ENCODE results near the gene ARL6IP4.

ARL6IP4 gene

DNA sequence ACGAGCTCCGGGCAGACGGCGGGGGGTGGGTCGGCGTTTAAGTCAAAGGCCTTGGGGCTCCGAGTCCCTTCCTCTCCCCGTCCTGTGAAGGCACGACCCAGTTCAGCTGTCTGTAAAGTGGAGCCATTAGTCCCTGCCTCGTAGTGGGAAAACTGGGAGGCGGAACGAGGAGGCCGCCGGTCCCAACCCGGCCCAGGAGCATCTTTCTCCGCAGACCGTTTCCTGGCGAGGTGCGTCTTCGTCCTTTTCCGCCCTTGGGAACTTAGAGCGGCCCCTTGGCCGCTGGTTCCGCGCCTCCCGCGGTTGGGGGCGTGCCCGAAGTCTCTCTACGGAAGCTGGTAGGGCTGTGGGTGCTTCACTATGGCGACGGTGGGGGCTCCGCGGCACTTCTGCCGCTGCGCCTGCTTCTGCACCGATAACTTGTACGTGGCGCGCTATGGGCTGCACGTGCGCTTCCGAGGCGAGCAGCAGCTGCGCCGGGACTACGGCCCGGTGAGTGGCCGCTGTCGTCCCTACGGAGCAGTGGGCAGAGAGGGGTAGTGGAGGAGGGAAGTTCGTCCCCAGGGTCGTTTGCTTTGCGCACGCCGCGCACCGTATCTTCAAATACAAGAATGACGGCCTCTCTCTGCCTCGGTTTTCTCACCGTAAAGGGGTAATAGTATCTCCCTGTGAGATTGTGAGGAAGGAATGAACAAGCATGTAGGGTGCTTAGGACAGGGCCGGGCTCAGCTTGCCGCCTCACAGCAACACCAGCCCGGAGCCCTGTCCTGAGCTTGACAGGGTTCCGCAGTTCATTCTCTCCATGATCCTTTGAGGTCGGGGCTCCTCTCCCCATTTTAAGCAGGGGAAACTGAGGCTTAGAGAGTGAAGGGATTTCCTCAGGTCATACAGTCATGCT, 5.3 kb upstream of the ARL6IP4 start, which contains the start of gene OGFOD2:
Gene OGFOD2 (plus strand): TSS at position 353 of the 898 bp plus-strand sequence. CDS start 8 bp downstream, at position 361.
- Histone ChIP-seq H3K4me3 (ENCODE audit: low read depth, low read length) (peak within 1 kb of the TSS; percentile 95), H3K27ac (peak within 1 kb of the TSS; percentile 90), H3K36me3 (replicated peaks) (no peaks in the 10 kb centered on the region), H3K27me3 (replicated peaks) (no peaks in the 10 kb centered on the region)
- peak; percentile 85 for DNase-seq
- in situ Hi-C loops (cut with HindIII; ENCODE audit: low pct_ligation_motif_present, low sequenced_read_pairs) = no loop called here
- TF ChIP-seq, protein P1, sequence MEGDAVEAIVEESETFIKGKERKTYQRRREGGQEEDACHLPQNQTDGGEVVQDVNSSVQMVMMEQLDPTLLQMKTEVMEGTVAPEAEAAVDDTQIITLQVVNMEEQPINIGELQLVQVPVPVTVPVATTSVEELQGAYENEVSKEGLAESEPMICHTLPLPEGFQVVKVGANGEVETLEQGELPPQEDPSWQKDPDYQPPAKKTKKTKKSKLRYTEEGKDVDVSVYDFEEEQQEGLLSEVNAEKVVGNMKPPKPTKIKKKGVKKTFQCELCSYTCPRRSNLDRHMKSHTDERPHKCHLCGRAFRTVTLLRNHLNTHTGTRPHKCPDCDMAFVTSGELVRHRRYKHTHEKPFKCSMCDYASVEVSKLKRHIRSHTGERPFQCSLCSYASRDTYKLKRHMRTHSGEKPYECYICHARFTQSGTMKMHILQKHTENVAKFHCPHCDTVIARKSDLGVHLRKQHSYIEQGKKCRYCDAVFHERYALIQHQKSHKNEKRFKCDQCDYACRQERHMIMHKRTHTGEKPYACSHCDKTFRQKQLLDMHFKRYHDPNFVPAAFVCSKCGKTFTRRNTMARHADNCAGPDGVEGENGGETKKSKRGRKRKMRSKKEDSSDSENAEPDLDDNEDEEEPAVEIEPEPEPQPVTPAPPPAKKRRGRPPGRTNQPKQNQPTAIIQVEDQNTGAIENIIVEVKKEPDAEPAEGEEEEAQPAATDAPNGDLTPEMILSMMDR (IDR thresholded peaks at IDR 0.05; ENCODE audit: low read depth, low read length, missing control alignments) = no peak

DNA sequence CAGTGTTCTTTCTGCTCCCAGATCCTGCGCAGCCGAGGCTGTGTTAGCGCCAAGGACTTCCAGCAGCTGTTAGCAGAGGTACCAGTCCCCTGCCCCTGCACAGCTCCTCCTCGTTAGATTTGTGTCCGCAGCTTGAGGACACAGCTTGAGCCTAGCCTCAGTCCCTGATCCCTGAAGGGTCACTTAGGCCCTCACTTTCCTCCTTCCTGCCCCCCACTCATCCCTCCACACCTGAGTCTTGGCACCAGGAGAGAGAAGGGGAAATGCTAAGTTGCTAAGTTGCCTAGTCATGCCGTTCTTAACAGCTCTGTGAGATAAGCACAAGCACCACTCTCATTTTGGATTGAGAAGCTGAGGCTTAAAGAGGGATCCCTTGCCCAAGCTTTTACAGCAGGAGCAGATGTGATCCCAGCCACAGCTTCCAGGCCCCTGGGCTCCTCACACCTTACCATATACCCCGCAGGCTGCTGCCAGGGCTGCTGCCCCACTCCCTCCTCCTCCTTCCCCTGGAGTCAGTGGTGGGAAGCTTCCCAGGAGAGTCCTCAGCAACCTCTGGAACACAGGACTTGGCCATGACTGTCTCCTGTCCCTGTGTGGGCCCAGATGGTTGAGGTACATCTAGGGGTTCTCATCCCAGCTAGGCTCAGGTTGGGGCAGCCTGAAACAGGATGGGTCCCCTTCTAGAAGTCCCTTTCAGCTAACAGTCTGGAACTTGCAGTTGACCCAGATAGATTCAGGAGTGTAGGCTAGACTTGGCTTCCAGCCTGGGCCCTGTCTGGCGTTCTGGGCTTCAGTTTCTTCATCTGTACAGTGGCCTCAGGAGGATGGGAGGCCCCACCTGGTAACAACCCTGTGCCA, 4.5 kb upstream of the ARL6IP4 start:
- TF ChIP-seq, protein P1 (IDR thresholded peaks at IDR 0.05; ENCODE audit: low read depth, low read length, missing control alignments) = no peak
- peak overlapping the region; percentile 90 for H3K27ac ChIP-seq
- H3K4me3 ChIP-seq (ENCODE audit: low read depth, low read length) = peak overlapping the region; percentile 95
- DNase-seq = no peak
- H3K27me3 ChIP-seq (replicated peaks) = no peaks in the 10 kb centered on the region
- in situ Hi-C loops (cut with HindIII; ENCODE audit: low pct_ligation_motif_present, low sequenced_read_pairs) = no loop called here
- H3K36me3 ChIP-seq (replicated peaks) = no peaks in the 10 kb centered on the region

DNA sequence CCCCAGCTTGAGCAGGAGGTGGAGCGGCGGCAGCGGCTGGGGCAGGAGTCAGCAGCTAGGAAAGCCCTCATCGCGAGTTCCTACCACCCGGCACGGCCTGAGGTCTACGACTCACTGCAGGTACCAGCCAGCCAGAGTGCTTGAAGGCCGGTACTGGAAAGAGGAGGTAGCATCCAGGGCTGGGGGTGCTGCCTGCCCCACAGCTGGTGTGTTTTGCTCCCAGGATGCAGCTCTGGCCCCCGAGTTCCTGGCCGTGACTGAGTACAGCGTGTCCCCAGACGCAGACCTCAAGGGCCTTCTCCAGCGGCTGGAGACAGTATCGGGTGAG, 3.9 kb upstream of the ARL6IP4 start:
- H3K27me3 ChIP-seq (replicated peaks) = no peaks in the 10 kb centered on the region
- H3K36me3 ChIP-seq (replicated peaks) = no peaks in the 10 kb centered on the region
- no peak overlapping the region for H3K4me3 ChIP-seq (ENCODE audit: low read depth, low read length)
- in situ Hi-C loops (cut with HindIII; ENCODE audit: low pct_ligation_motif_present, low sequenced_read_pairs) = no loop called here
- TF ChIP-seq, protein P1 (IDR thresholded peaks at IDR 0.05; ENCODE audit: low read depth, low read length, missing control alignments) = no peak
- no peak for DNase-seq
- H3K27ac ChIP-seq = no peak overlapping the region

DNA sequence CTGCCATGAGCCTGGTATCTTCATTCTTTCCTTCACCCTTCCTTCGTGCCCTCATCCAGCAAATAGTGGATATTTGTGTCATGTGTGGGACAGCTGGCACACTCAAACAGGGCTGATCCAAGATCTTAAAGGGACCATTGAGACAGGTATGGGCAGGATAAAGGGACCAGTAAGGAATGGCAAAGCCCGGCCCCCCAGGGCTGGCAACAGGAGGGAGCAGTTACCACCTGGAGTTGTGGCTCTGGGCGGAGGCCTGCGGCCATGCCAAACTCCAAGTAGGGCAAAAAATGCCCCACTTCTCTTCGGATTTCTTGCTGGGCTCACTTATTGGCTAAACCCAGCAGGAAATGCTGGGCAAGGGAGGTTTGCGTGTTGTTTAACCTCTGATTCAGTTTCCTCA, 3.3 kb upstream of the ARL6IP4 start:
- Histone ChIP-seq H3K36me3 (replicated peaks) (no peaks in the 10 kb centered on the region), H3K4me3 (ENCODE audit: low read depth, low read length) (no peak overlapping the region), H3K27me3 (replicated peaks) (no peaks in the 10 kb centered on the region), H3K27ac (no peak overlapping the region)
- no peak for DNase-seq
- TF ChIP-seq, protein P1 (IDR thresholded peaks at IDR 0.05; ENCODE audit: low read depth, low read length, missing control alignments) = no peak
- in situ Hi-C loops (cut with HindIII; ENCODE audit: low pct_ligation_motif_present, low sequenced_read_pairs) = no loop called here

DNA sequence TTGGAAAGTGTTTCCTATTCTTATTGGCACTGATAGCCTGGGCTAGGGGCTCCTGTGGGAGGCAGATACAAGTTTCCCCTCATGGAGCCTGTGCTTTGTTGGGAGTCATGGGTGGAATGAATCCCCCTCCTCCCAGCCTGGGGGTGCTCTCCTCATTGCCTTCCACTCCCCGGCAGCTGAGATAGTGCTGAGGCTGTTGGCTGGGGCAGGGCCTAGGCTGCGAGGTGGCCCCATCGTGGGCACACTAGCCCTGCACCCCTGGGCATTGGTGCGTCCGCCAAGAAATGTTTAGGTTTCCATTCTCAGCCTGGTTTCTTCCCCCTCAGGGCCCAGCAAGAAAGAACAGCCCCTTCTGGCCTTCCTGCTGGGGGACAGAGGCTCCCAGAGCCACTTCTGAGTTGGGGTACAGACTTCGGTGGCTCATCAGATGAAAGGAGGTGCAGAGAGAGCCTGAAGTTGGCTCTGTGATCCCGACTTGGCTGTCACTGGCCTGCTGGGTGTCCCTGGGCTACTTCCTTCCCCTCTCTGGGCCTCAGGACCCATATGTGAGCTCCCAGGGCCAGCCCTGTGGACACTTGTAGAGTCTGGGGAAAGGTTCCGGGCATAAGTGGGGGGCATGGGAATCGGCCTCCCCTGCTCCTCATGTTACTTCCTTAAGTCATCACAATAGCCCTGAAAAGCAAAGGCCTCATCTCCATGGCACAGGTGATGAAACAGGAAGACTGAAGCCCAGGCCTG, 2.7 kb upstream of the ARL6IP4 start:
- no peak for DNase-seq
- no peak overlapping the region for H3K27ac ChIP-seq
- in situ Hi-C loops (cut with HindIII; ENCODE audit: low pct_ligation_motif_present, low sequenced_read_pairs) = no loop called here
- TF ChIP-seq, protein P1 (IDR thresholded peaks at IDR 0.05; ENCODE audit: low read depth, low read length, missing control alignments) = no peak
- H3K27me3 ChIP-seq (replicated peaks) = no peaks in the 10 kb centered on the region
- H3K36me3 ChIP-seq (replicated peaks) = no peaks in the 10 kb centered on the region
- H3K4me3 ChIP-seq (ENCODE audit: low read depth, low read length) = no peak overlapping the region
